SHP77 treated with DMSO at 0.1 percent for 48 hours (cell line): ENCODE data around the gene INSC.

Experiments used
- DNase-seq: peaks from one replicate; lab custom pipeline; 2025; lab: John Stamatoyannopoulos, UW

The INSC gene

DNA sequence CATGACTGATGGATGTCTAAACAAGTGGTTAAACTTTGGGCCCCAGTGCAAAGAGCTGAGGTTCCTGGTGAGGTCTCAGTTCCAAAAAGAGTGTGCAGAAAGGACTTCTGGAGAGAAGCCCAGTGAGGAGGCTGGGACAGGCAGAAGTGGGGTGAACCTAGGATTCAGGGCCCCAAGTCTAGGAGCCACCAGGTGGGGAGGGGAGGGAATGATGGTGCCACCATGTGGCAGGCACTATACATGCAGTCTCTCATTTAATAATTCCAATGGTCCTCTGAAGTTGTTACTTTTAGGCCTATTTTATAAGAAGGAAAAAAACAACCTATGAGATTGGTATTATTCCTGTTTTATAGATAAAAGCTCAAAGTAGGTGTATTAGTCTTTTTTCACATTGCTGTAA lies 102.0 kb downstream of the INSC start:
- no peak for DNase-seq

DNA sequence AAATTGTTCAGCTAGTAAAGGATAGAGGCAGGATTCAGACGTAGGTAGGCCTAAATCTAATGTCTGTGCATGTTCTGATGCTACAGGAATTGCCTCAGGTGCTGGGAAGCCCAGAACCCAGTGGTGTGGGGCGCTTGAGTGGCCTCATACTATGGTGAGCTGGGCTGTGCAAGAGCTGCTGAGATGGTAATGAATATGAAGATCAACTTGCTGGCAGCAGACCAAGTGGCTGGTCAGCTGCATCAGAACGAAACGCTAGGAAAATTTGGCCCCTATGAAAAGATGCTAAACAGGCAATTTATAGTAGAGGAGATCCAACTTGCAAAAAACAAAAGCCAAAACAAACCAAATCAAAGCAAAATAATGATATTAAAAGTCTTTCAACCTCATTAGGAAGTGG lies 102.7 kb downstream of the INSC start:
- DNase-seq: no peak

DNA sequence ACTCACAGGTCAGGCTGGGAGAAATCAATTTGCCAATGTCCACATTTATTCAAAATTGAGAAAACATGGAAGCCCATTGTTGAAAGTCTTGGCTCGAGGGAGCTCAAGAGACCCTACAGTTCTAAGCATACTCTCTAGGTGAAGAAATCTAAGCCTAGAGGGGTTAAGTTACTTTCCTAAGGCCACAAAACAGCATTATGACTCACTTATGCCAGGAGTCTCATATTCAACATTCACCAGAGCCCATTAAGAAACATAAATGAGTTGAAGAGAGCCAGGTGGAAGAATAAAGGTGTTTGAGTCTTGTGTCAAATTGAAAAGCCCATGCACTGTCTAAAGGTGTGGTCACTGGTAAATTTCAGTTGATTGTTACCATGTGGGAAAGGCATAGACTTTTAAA lies 108.1 kb downstream of the INSC start:
- DNase-seq: no peak

DNA sequence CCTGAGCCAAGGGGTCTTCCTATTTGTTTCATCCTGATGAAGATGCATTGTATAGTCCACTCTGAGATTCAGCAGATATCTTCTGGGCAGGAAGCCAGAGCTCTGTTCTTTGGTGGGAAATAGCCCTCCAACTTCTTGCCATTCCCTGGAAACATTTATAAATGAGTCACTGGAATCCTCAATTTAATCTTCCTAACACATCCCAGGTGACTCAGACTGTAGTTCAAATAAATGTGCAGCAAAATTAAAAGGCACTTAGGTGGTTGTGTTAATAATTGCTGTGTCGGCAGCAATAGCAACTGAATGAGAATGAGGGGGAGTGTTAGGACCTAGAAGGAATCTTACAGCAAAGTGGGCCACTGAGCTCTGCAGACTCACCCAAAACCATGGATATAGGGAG lies 108.6 kb downstream of the INSC start:
- DNase-seq: no peak

DNA sequence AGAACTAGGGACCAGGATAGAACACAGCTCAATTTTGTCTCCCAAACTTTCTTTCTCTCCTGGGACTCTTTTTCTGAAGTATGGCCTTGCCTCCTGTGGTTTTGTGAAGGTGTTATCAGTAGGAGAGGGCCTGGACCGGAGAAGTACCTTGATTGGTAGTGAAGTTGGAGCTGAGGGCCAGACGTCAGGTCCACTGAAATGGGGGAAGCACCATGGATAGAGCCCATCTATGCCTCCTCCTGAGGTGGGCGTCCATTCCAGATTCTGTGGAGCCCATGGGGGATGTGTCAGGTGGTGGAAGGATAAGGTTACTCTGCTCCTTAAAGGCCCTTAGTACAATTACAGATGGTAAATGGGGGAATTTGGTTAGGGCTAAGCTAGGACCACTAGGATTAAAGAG lies 109.7 kb downstream of the INSC start:
- DNase-seq: no peak

DNA sequence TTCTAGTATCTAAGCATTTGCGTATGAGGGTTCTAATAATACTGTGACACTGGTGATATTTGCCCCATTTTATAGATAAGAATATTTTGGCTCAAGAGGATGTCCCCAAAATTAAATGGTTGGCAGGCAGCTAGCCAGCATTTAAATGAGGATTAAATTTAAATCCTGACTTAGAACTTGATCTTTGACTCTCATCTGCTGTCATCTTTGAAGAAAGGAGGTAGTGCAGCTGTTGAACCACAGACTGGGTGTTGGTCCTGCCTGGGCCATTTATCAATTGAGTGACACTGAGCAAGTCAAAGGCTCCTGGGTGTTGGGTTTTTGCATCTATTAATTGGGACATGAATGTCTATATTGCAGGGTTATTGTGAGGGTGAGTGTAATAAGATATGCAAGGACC lies 112.3 kb downstream of the INSC start:
- DNase-seq: no peak

DNA sequence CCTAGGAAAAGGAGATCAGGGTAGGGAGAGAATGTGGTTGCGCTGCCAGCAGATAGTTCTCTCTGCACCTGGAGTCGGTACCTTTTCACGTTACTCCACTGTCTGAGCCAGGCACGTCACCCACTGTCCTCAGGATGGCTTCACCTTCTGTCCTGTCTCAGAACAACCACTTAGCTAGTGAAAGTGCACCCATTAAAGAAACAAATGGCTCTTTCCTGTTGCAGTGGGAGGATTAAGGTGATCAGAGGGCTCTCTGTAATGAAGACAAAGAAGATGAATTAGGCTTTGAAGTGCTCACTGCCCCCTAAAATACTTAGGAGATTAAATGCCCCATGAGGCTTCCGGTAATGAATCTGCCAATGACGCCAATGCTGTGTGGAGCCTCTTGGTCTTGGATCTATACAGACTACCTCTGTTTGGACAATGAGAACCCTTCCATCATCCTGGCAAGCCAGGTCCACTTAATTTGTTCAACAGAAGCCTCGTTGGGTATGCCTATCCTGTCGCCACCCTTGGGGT lies 113.7 kb downstream of the INSC start:
- DNase-seq: no peak

DNA sequence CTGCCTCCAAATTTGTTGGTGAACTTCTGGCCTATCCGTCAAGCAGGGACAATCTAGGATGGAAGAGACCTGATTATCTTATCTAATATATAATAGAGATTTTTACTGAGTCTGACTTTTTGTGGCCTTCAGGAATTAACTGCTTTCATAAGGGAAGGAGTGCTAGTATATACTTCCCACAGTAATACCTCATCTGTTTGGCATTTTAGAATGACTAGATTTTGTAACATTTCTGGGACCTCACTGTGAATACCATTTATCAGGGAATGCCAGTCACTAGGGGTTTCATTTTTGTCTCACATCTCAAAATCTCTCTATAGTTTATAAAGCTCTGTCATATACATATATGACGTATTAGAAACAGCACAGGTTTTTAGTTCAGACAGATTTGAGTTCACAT lies 114.3 kb downstream of the INSC start:
- no peak for DNase-seq

DNA sequence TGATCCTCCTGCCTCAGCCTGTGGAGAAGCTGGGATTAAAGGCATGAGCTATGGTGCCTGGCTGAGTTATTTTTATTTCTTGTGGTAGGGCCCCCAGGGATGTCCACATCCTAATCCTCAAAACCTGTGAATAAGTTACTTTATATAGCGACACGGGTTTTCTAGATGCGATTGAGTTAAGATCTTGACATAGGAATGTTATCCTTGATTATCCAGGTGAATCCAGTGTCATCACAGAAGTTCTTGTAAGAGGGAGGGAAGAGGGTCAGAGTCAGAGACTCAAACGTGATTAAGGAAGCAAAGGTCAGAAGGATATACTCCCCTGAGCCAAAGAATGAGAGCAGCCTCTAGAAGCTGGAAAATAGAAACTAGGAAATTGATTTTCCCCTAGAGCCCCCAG lies 117.8 kb downstream of the INSC start:
- DNase-seq: no peak

DNA sequence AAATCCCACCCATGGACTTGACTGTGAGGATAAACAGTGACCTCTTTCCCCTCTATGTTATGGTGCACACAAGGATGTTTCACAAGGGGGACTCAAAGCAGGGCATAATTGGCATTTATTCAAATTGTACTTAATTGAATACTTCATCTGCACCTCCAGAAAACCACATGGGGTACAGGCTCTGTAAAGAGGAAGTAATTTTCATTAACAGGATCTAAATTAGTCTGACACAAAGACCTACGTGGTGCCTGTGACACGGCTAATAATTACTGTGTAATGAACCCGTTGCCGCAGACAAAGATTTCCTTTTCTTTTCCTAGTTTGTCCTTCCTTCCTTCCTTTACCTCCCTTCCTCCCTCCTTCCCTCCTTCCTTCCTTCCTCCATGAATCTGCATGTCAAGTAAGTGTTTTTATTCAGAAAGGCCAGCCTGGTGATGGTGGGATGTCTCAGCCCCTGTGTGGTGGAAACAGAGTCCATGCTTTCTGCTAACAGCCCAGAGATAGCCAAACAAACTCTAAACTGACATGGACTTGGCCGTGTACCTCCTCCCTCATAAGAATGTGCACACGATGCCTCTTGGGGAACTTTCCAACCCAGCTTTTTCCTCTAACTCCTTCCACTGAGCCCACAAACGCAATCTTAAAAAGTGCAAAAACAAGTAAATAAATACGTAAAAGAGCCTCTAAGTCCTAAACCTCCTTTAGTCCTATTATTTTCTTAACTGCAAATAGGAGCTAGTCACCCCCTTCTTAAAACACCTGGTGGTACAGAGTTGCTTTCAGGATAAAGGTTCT lies 118.8 kb downstream of the INSC start:
- DNase-seq: no peak

DNA sequence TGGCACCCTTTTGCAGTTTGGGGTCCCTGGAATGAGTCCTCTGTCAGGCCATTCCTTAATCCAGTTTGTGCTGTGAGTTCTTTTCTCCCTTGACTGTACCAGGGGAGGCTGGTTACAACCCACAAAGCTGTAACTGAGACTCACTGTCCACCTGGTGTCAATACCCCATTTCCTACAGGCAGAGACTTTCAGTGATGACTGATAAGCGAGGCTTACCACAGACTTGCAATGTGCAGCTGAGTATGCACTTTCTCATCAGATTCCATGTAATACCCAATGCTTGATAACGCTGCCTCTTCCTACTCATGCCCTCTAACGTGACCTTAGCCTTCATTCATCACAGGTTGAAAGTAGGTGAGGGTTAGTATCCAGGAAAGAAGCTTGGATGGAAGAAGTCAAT lies 120.1 kb downstream of the INSC start:
- DNase-seq: no peak

DNA sequence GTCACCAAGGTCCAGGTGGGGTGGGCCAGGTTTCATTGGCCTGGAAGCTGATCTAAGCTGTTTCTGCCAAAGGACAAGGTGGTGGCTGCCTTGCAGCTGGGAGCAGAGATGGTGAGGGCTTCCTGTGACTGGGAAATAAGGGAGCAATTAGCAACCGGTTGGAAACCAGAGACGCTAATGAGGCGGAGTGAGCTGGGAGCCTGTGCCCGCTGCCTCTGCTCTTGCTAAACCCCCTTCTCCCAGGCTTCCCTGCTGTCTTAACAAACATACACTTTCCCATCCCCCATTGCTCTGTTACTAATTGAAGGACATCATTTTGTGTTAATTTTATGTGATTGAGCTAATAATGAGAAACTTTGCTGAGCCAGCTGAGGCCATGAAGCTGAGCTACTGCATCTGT lies 121.8 kb downstream of the INSC start:
- DNase-seq: no peak

DNA sequence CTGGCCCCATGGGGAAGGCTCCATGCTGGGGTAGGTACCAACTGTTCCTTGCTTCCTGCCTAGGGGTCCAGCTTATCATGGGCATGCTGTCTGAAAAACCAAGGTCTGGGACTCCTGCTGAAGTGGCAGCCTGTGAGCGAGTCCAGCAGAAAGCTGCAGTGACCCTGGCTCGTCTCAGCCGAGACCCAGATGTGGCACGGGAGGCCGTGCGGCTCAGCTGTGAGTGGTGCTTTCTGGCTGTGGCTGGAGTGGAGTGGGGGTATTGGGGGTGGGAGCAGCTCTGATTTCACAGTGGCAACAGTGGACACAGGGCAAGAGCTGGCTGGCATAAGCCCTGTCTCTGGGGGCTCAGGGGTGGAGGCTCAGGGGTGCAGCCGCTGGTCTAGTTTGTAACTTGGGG lies 124.1 kb downstream of the INSC start:
- no peak for DNase-seq

DNA sequence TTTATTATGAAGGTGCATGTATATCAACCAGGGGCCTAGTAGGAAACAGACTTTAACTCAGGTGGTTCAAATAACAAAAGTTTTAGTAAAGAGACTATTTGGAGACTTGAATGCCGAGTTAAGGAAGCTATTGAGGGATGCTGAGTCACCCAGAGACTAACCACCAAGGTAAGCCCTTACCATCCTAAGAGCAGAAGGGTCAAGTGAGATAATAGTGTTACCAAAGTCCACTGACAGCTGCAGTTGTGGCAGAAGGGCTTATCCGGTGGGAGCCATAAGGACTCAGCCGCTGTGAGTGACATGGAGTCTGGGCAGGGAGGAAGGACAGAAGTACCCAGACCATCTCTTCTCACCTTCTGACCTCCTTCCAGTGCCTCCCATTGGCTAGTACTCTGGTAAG lies 134.0 kb downstream of the INSC start:
- no peak for DNase-seq

DNA sequence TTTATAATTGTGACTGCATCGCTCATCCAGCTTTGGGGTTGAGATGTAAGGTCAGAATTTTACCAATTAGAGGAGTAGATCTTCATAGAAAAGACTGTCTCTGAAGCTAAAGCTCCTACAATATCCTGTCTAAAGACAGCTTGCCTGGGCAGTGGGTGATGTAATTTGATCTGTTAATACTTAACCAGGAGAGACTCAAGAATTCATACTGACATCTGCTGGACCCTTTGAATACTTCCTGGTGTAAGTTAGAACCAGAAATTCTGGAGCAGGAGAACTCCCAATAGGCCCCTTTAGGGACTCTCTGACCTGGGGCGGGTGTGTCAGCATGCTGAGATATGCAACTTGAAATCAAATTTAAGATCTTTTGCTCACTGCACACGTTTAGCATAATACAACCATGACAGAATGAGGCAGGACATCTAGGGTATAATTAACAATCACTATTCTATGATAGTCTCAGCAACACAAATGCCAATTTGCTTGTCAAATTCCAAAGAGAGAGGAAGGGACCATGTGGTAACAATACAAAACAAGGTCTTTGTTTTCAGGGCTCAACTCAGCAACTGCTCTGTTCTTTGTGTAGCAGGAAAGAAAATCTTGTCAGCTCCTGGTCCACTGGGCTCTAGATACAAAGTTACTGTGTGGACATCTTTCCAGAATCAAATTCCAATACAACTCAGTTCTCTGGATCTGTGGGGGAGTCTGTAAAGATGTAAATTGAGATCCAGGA lies 143.9 kb downstream of the INSC start:
- DNase-seq: no peak

DNA sequence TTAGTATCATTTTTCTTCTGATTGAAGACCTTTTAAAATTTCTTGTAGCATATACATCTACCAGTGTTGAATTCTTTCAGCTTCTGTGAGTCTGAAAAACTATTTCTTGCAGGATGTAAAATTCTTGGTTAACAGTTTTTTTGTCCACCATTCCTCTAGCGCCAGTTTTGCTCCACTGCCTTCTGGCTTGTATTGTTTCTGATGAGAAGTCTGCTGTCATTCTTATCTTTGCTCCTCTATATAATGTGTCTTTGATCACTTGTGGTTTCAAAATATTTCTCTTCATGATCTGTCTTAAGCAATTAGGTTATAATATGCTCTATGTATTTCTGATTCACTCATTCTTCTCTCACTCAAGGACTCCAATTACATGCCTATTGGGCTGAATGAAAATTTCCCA lies 152.3 kb downstream of the INSC start:
- no peak for DNase-seq

DNA sequence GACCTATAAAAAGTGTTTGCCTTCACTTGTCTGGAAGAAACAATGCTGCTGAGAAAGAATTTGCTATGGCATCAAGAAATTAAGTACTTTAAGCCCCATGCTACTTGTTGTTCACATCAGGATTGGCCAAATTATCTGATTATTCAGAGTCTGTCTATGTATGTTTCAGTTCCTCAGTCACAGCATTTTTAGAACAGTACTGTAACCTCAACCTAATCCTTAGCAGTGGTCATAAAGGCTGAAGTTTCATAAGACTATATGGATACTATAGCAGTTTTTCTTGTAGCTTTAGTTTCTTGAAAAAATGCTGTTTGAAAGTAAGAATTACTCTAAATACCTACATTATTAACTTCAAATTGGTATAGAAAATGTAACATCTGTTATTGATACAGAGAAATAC lies 153.9 kb downstream of the INSC start:
- no peak for DNase-seq

DNA sequence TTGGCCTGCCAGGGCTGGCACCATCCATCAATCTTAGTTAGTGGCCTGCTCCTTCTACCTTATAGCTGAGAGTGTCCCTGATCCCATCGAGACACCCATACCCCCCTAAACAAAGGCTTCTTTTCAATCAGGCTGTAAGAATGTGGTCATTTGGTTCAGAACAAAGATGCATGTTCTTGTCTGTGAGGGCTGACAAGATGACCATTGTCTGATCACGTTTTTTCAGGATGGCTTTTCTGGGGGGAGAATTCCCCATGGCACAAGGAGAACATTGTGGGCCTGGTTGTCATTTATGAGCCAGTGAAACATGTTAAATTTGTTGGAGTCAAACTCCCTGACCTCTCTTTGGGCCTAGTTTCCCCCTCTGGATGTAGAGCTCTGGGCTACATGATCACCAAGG lies 160.4 kb downstream of the INSC start:
- DNase-seq: no peak

DNA sequence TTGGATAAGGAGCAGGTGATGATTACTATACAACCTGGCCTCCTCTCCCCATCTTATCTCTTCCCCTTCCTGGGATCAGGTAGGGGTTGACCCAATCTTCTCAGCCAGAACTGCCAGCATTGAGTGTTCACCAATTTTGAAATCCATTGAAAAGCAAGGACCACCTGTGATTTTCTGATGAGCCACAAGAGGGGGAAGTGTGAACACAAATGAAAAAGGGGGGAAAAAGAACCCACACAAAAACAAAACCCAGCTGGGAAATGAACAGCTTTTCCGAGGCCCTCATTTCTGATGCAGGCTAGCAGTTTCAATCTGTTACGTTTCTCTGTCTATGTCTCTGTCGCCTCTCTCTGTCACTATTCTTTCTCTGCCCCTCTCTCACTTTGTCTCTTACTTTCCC lies 161.9 kb downstream of the INSC start:
- DNase-seq: no peak

DNA sequence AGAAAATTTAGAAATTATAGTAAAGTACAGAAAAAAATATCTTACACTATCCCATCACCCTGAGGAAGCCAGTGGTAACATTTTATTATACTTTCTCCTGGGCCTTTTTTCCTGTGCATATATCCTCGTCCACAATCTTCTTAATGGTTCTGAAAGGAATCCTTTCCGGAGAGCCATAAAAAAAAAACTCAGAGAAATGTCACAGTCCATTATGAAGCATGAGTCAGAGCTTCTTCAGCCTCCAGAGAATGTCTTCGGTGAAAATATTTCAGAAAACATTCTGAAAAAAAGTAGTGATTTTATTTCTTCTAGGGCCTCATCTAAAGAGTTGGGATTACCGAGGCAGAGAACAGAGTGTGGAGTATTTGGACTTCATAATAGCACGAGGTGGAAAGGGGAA lies 163.4 kb downstream of the INSC start:
- no peak for DNase-seq

DNA sequence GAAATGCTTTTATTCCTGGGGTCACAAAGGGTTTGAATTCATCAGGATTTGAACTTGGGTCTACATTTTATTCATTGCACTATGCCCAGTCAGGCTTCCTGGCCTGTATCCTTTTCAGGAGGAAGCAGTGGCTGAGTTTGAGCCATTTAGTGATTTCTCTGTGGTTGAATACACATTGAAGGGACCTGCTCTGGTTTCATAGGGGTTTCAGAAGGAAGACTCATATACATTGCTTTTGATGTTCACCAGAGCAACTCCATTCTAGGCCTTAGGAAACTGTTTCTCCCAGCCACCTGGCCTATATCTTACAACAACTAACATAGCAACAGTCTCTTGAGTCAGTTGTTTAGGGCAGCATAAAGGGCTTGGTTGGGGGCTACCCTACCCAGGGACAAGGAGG lies 165.7 kb downstream of the INSC start:
- DNase-seq: no peak

DNA sequence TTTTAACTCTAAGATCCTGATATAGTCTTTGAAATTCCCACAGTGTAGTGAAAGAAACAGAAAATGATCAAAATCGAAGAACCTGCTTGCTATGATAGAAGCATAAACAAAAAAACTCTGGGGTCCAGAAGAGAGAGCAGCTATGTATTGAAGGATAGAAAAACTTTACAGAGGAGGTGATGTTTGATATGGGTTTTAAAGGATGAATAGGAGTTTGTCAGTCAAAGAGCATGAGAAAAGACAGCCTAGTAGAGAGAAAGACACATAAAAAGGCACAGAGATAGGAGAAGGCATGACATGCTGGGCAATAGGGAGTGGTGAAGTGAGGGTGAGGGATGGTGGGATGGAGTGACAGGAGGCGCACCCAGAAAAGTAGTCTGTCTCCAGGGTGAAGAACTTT lies 168.0 kb downstream of the INSC start:
- DNase-seq: no peak

DNA sequence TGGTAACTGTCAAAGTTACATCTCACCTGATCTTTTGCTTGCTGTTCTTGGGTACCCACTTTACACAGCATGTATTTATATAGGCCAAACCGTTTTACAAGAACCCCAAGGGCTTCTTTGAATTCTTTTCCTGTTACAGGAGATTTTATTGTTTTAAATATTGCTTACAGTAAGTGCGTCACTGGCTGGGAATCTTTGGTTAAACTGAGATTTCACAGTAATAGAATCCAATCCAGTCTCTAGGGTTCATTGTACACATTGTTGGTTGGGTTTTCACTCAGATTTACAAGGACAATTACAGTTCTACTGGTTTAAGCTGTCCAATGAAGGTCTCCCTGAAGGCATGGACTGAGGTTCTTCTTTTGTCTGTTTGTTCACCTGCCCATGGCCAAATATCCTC lies 171.7 kb downstream of the INSC start:
- DNase-seq: no peak

DNA sequence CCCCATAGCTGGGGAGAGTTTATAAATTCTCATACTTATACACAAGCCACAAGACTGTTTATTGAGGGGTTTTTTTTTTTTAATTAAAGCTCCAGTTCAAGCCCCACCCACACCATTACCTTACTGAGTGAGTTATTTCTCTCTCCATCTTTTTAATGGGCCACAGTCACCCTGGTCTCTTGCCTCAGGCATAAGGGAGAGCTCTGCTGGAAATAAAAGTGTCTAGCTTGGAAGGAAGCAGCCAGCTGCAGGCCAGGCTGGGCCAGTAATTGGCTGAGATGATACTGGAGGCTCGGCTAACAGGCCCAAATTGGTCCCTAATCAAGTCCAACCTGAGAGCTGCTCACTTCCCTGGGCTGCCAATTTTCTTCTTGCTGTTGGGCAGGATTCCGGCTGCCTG lies 174.1 kb downstream of the INSC start:
- DNase-seq: no peak
